ENCODE results near the gene CD99.

Gene CD99

DNA sequence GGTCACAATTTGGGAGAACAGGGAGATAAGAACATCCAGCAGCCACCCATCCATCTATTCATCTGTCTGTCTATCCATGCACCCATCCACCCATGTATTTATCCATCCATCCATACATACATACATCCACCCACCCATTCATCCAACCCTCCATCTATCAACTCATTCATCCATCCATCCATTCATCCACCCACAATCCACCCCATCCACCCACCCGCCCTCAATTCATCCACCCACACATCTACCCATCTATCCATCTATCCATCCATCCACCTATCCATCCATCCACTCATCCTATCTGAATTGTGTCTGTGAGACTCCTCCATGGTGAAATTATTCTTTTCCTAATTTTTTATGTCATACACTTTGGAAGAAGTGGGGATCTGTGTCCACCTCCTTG lies 6.8 kb upstream of the CD99 start:
- Histone ChIP-seq H3K4me3 (ENCODE audit: insufficient read length, low read depth) (no peak overlapping the region), H3K9me3 (ENCODE audit: insufficient read depth, low read length) (no peaks in the 10 kb centered on the region)

DNA sequence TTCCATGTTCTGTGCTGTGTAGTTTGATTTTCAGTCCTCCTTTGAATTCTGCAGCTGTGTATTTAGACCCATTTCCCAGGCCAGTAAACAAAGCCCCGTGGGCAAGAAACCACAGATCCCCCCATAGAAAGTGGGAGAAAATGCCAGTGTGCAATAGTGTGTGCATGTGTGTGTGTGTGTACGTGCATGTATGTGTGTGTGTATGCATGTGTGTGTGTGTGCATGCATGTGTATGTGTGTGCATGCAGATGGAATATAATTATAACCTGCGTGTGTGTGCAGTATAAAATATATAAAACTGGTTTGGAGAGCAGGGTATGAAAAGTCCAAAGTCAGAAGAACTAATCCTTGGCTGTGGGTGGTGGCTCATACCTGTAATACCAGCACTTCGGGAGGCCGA lies 5.2 kb upstream of the CD99 start:
- Histone ChIP-seq H3K4me1 (ENCODE audit: insufficient read depth, insufficient read length) (peaks cover 8% of the 10 kb centered on the region), H3K9ac (ENCODE audit: insufficient read length, low read depth) (no peak overlapping the region), H3K4me3 (ENCODE audit: insufficient read length, low read depth) (no peak overlapping the region), H3K36me3 (ENCODE audit: insufficient read depth, insufficient read length, low read length) (no peaks in the 10 kb centered on the region), H3K9me3 (ENCODE audit: insufficient read depth, low read length) (no peaks in the 10 kb centered on the region), H3K27me3 (ENCODE audit: insufficient read depth, insufficient read length) (peaks cover 4% of the 10 kb centered on the region)
- DNase-seq (ENCODE audit: low read depth, low spot score), result no peak
- TF ChIP-seq SUZ12 (IDR thresholded peaks at IDR 0.05; ENCODE audit: extremely low read depth, insufficient read depth, insufficient read length) (no peak), YY1 (IDR thresholded peaks at IDR 0.05; ENCODE audit: insufficient read depth, insufficient read length) (no peak), ZNF274 (IDR thresholded peaks at IDR 0.05; ENCODE audit: low read depth, low read length) (no peak)

More for the DNA sequence above, 6.8 kb upstream of the CD99 start:
- TF ChIP-seq SUZ12 (IDR thresholded peaks at IDR 0.05; ENCODE audit: extremely low read depth, insufficient read depth, insufficient read length) (no peak), ZNF274 (IDR thresholded peaks at IDR 0.05; ENCODE audit: low read depth, low read length) (no peak), YY1 (IDR thresholded peaks at IDR 0.05; ENCODE audit: insufficient read depth, insufficient read length) (no peak)
- H3K27me3 ChIP-seq (ENCODE audit: insufficient read depth, insufficient read length), result no peaks in the 10 kb centered on the region
- H3K9ac ChIP-seq (ENCODE audit: insufficient read length, low read depth), result no peak overlapping the region
- DNase-seq (ENCODE audit: low read depth, low spot score), result no peak
- no peaks in the 10 kb centered on the region for H3K36me3 ChIP-seq (ENCODE audit: insufficient read depth, insufficient read length, low read length)
- peaks cover 4% of the 10 kb centered on the region for H3K4me1 ChIP-seq (ENCODE audit: insufficient read depth, insufficient read length)

DNA sequence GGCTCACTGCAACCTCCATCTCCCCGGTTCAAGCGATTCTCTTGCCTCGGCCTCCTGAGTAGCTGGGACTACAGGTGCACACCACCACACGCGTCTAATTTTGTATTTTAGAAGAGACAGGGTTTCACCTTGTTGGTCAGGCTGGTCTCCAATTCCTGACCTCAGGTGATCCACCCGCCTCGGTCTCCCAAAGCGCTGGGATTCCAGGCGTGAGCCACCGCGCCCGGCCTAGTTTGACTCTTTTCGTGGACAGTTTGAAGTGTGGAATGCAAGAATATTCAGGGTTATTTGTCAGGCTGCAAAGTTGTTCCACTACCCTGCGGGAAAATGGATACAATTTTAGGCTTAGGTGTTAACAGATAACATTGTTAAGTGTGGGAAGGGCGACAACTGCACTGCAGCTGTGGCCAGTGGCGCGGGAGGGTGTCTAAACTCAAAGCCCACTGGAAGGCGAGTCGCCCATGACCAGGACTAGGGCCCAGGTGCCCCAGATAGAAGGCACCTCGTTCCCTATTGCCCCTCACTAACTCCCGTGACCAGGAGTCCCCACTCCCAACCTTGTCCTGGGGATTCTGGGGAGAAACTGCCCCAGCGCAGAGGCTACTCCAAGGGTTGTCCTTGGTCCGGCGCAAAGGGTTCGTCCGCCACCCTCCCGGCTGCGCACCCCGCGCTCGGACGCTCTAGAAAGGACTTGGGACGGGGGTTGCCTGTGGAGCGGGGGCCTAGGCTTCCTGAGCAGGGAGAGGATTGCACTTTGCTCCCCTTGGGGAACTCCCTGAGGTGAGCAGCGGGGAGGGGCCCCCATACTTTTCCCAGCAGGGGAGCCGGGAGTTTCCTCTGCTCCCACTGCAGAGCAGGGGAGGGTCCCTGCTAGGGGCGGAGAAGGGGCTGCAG lies 1.1 kb upstream of the CD99 start:
- no peak for DNase-seq (ENCODE audit: low read depth, low spot score)
- no peak for TF ChIP-seq ZNF274 (IDR thresholded peaks at IDR 0.05; ENCODE audit: low read depth, low read length)
- no peak for TF ChIP-seq SUZ12 (IDR thresholded peaks at IDR 0.05; ENCODE audit: extremely low read depth, insufficient read depth, insufficient read length)
- TF ChIP-seq YY1 (IDR thresholded peaks at IDR 0.05; ENCODE audit: insufficient read depth, insufficient read length), result no peak
- Histone ChIP-seq H3K27me3 (ENCODE audit: insufficient read depth, insufficient read length) (peaks cover 29% of the 10 kb centered on the region), H3K4me3 (ENCODE audit: insufficient read length, low read depth) (no peak overlapping the region), H3K36me3 (ENCODE audit: insufficient read depth, insufficient read length, low read length) (peaks cover 7% of the 10 kb centered on the region), H3K9ac (ENCODE audit: insufficient read length, low read depth) (peak overlapping the region; percentile 70), H3K9me3 (ENCODE audit: insufficient read depth, low read length) (no peaks in the 10 kb centered on the region), H3K4me1 (ENCODE audit: insufficient read depth, insufficient read length) (peaks cover 10% of the 10 kb centered on the region)

- H3K9ac ChIP-seq (ENCODE audit: insufficient read length, low read depth), result peak overlapping the region; percentile 91
- peak overlapping the region; percentile 73 for H3K4me3 ChIP-seq (ENCODE audit: insufficient read length, low read depth)
- no peak for DNase-seq (ENCODE audit: low read depth, low spot score)
- peaks cover 15% of the 10 kb centered on the region for H3K4me1 ChIP-seq (ENCODE audit: insufficient read depth, insufficient read length)
- TF ChIP-seq SUZ12 (IDR thresholded peaks at IDR 0.05; ENCODE audit: extremely low read depth, insufficient read depth, insufficient read length) (no peak), ZNF274 (IDR thresholded peaks at IDR 0.05; ENCODE audit: low read depth, low read length) (no peak), YY1 (IDR thresholded peaks at IDR 0.05; ENCODE audit: insufficient read depth, insufficient read length) (no peak)
- H3K36me3 ChIP-seq (ENCODE audit: insufficient read depth, insufficient read length, low read length), result peaks cover 10% of the 10 kb centered on the region
- H3K9me3 ChIP-seq (ENCODE audit: insufficient read depth, low read length), result no peaks in the 10 kb centered on the region
- peaks cover 29% of the 10 kb centered on the region for H3K27me3 ChIP-seq (ENCODE audit: insufficient read depth, insufficient read length)
Measured at GRCh38 chrX:2691543-2692220, 587 bp downstream of the CD99 start.

GRCh38 chrX:2692221-2693112 lies 1.4 kb downstream of the CD99 start:
- H3K36me3 ChIP-seq (ENCODE audit: insufficient read depth, insufficient read length, low read length), result peaks cover 13% of the 10 kb centered on the region
- H3K9ac ChIP-seq (ENCODE audit: insufficient read length, low read depth), result peak overlapping the region; percentile 91
- H3K4me3 ChIP-seq (ENCODE audit: insufficient read length, low read depth), result peak overlapping the region; percentile 73
- TF ChIP-seq YY1 (IDR thresholded peaks at IDR 0.05; ENCODE audit: insufficient read depth, insufficient read length) (no peak), ZNF274 (IDR thresholded peaks at IDR 0.05; ENCODE audit: low read depth, low read length) (no peak)
- H3K27me3 ChIP-seq (ENCODE audit: insufficient read depth, insufficient read length), result peaks cover 29% of the 10 kb centered on the region
- no peaks in the 10 kb centered on the region for H3K9me3 ChIP-seq (ENCODE audit: insufficient read depth, low read length)
- peaks cover 11% of the 10 kb centered on the region for H3K4me1 ChIP-seq (ENCODE audit: insufficient read depth, insufficient read length)
- no peak for DNase-seq (ENCODE audit: low read depth, low spot score)

- peak overlapping the region; percentile 73 for H3K4me3 ChIP-seq (ENCODE audit: insufficient read length, low read depth)
- H3K4me1 ChIP-seq (ENCODE audit: insufficient read depth, insufficient read length), result peaks cover 11% of the 10 kb centered on the region
- H3K9ac ChIP-seq (ENCODE audit: insufficient read length, low read depth), result no peak overlapping the region
Measured at GRCh38 chrX:2693113-2694002, 2.3 kb downstream of the CD99 start.

More at GRCh38 chrX:2693113-2694002, 2.3 kb downstream of the CD99 start:
- TF ChIP-seq YY1 (IDR thresholded peaks at IDR 0.05; ENCODE audit: insufficient read depth, insufficient read length), result no peak
- Histone ChIP-seq H3K27me3 (ENCODE audit: insufficient read depth, insufficient read length) (peaks cover 29% of the 10 kb centered on the region), H3K9me3 (ENCODE audit: insufficient read depth, low read length) (no peaks in the 10 kb centered on the region), H3K36me3 (ENCODE audit: insufficient read depth, insufficient read length, low read length) (peaks cover 21% of the 10 kb centered on the region)
- no peak for DNase-seq (ENCODE audit: low read depth, low spot score)
